ENCODE results near the gene ZNF782. TPM values are rescaled to one million over a fixed set of nuclear protein-coding genes. Genes with fewer than 3 reads are reported as not detected.

ZNF782 gene
- total RNA-seq, 1 experiment from 2014 or later, result 8.1 TPM

GRCh38 chr9:96777426-96777864 is 76.9 kb downstream of the ZNF782 start:
- Mint-ChIP-seq H3K36me3 (ENCODE audit: insufficient read depth, unreplicated experiment) (peaks cover 33% of the 10 kb centered on the region), H3K27me3 (ENCODE audit: insufficient read depth, unreplicated experiment) (no peaks in the 10 kb centered on the region), H3K4me3 (ENCODE audit: unreplicated experiment) (peak overlapping the region; percentile 95), H3K4me1 (ENCODE audit: low read depth, unreplicated experiment) (peaks cover 6% of the 10 kb centered on the region), H3K27ac (ENCODE audit: unreplicated experiment) (peak overlapping the region; percentile 90), H3K9me3 (ENCODE audit: unreplicated experiment) (no peaks in the 10 kb centered on the region)
- CTCF ChIA-PET, result no interaction called here
- H3K4me3 ChIP-seq (ENCODE audit: low read depth, low read length), result peak overlapping the region; percentile 85
- TF ChIP-seq CTCF (IDR thresholded peaks at IDR 0.05; ENCODE audit: insufficient read depth in 1 of 2, low read depth in 1 of 2, low read length in 1 of 2, severe bottlenecking in 1 of 2, unreplicated experiment in 1 of 2), result no peak
- DNase-seq, result no peak
- POLR2A ChIA-PET, result no interaction called here
- no peaks in the 10 kb centered on the region for H3K27me3 ChIP-seq (replicated peaks; ENCODE audit: control insufficient read depth, insufficient read depth, low read length)
- BruUV-seq (replicated peaks), result TSS peak; percentile 63
- peaks cover 4% of the 10 kb centered on the region; the same call in 1 of the 2 replicates for H3K4me1 ChIP-seq
- H3K36me3 ChIP-seq (ENCODE audit: control insufficient read depth, insufficient read depth, low read length), result peaks cover 4% of the 10 kb centered on the region; the same call in 1 of the 2 replicates
- H3K9me3 ChIP-seq, result no peaks in the 10 kb centered on the region; the same call in 1 of the 2 replicates
- intact Hi-C loops (cut with micrococcal nuclease; ENCODE audit: unreplicated experiment), result loop anchor here (10.0 kb wide), 1 partner anchor 323 kb away; the partner anchor contains the start of gene HABP4

GRCh38 chr9:96771124-96771523 is 83.2 kb downstream of the ZNF782 start:
- Histone ChIP-seq H3K9me3 (peaks cover 32% of the 10 kb centered on the region), H3K4me1 (no peaks in the 10 kb centered on the region), H3K36me3 (ENCODE audit: control insufficient read depth, insufficient read depth, low read length) (peaks cover 8% of the 10 kb centered on the region; the same call in 1 of the 2 replicates), H3K27me3 (replicated peaks; ENCODE audit: control insufficient read depth, insufficient read depth, low read length) (no peaks in the 10 kb centered on the region), H3K4me3 (ENCODE audit: low read depth, low read length) (no peak overlapping the region)
- ChIA-PET POLR2A (no interaction called here), CTCF (no interaction called here)
- H3K4me3 Mint-ChIP-seq (ENCODE audit: unreplicated experiment), result no peak overlapping the region
- peaks cover 80% of the 10 kb centered on the region for H3K36me3 Mint-ChIP-seq (ENCODE audit: insufficient read depth, unreplicated experiment)
- peaks cover 9% of the 10 kb centered on the region for H3K9me3 Mint-ChIP-seq (ENCODE audit: unreplicated experiment)
- no peak for DNase-seq
- H3K4me1 Mint-ChIP-seq (ENCODE audit: low read depth, unreplicated experiment), result no peaks in the 10 kb centered on the region
- TF ChIP-seq CTCF (IDR thresholded peaks at IDR 0.05; ENCODE audit: insufficient read depth in 1 of 2, low read depth in 1 of 2, low read length in 1 of 2, severe bottlenecking in 1 of 2, unreplicated experiment in 1 of 2), result no peak
- H3K27me3 Mint-ChIP-seq (ENCODE audit: insufficient read depth, unreplicated experiment), result no peaks in the 10 kb centered on the region
- intact Hi-C loops (cut with micrococcal nuclease; ENCODE audit: unreplicated experiment), result loop anchor here (10.0 kb wide), 1 partner anchor 316 kb away; the partner anchor contains the start of gene HABP4
- no peak overlapping the region for H3K27ac Mint-ChIP-seq (ENCODE audit: unreplicated experiment)
- BruUV-seq (replicated peaks), result no TSS peak

GRCh38 chr9:96769989-96770388 is 84.3 kb downstream of the ZNF782 start:
- H3K36me3 ChIP-seq (ENCODE audit: control insufficient read depth, insufficient read depth, low read length), result peaks cover 5% of the 10 kb centered on the region; the same call in 1 of the 2 replicates
- BruUV-seq (replicated peaks), result no TSS peak
- H3K9me3 ChIP-seq, result peaks cover 35% of the 10 kb centered on the region
- ChIA-PET POLR2A (no interaction called here), CTCF (no interaction called here)
- Mint-ChIP-seq H3K4me1 (ENCODE audit: low read depth, unreplicated experiment) (no peaks in the 10 kb centered on the region), H3K4me3 (ENCODE audit: unreplicated experiment) (no peak overlapping the region), H3K27ac (ENCODE audit: unreplicated experiment) (no peak overlapping the region), H3K36me3 (ENCODE audit: insufficient read depth, unreplicated experiment) (peaks cover 92% of the 10 kb centered on the region), H3K27me3 (ENCODE audit: insufficient read depth, unreplicated experiment) (no peaks in the 10 kb centered on the region), H3K9me3 (ENCODE audit: unreplicated experiment) (peaks cover 11% of the 10 kb centered on the region)
- DNase-seq, result no peak
- H3K27me3 ChIP-seq (replicated peaks; ENCODE audit: control insufficient read depth, insufficient read depth, low read length), result no peaks in the 10 kb centered on the region
- no peaks in the 10 kb centered on the region for H3K4me1 ChIP-seq
- no peak for TF ChIP-seq CTCF (IDR thresholded peaks at IDR 0.05; ENCODE audit: insufficient read depth in 1 of 2, low read depth in 1 of 2, low read length in 1 of 2, severe bottlenecking in 1 of 2, unreplicated experiment in 1 of 2)
- H3K4me3 ChIP-seq (ENCODE audit: low read depth, low read length), result no peak overlapping the region
- intact Hi-C loops (cut with micrococcal nuclease; ENCODE audit: unreplicated experiment), result loop anchor here (10.0 kb wide), 1 partner anchor 315 kb away; the partner anchor contains the start of gene HABP4

Other genes with a start within 250 kb of the ZNF782 start
- 81.4 and 82.3 TPM in 2 replicates for gene CDC14B, start 234.7 kb downstream of the ZNF782 start, total RNA-seq (2022)
- 26.3 and 35.4 TPM in 2 replicates for gene PRXL2C, start 199.2 kb downstream of the ZNF782 start, total RNA-seq (2022)
- 10.2 and 13.1 TPM in 2 replicates for gene ZNF510, start 76.4 kb downstream of the ZNF782 start, total RNA-seq (2022)
- gene NUTM2G, start 74.3 kb upstream of the ZNF782 start, total RNA-seq (2022), result not detected in 2 replicates
- 110 and 127 TPM in 2 replicates for gene CTSV, start 184.6 kb upstream of the ZNF782 start, total RNA-seq (2022)

Data from Caco-2 (cell line).